ENCODE results near the gene ACSL6. TPM values are rescaled to one million over a fixed set of nuclear protein-coding genes. Genes with fewer than 3 reads are reported as not detected.

Gene ACSL6
- total RNA-seq, 4 donors from 2014 or later: 0.18 to 1.3 TPM; not detected in 2

DNA sequence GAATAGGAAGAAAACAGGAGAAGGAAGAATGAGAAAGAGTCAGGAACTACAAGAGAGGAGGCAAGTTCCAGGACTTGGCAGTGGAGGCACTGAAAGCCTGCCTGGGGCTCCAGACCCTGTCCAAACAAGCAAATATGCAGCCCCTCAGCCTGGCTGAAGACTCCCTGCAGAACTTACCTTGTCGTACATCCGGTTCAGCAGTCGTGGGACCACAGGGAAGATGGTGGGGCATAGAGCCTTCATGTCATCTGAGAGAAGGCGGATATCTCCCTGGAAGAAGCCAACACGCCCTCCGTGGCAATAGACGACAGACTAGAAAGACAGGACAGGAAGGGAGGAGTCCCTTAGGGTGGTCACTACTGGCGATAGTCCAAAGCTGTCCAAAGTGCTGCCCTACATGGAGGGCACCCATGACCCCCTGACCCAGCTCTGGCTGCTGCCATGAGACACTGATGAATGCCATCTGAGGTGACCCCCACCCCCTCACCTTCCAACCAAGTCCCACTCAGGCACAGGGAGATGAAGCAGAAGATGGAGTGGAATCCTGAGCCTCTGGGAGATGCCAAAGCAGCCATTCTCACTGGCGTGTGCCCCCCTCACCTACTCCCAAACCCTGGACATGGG, 38.3 kb downstream of the ACSL6 start:
- DNase-seq: no peak
- TF ChIP-seq, protein P1, sequence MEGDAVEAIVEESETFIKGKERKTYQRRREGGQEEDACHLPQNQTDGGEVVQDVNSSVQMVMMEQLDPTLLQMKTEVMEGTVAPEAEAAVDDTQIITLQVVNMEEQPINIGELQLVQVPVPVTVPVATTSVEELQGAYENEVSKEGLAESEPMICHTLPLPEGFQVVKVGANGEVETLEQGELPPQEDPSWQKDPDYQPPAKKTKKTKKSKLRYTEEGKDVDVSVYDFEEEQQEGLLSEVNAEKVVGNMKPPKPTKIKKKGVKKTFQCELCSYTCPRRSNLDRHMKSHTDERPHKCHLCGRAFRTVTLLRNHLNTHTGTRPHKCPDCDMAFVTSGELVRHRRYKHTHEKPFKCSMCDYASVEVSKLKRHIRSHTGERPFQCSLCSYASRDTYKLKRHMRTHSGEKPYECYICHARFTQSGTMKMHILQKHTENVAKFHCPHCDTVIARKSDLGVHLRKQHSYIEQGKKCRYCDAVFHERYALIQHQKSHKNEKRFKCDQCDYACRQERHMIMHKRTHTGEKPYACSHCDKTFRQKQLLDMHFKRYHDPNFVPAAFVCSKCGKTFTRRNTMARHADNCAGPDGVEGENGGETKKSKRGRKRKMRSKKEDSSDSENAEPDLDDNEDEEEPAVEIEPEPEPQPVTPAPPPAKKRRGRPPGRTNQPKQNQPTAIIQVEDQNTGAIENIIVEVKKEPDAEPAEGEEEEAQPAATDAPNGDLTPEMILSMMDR (IDR thresholded peaks at IDR 0.05): no peak
- TF ChIP-seq POLR2A (IDR thresholded peaks at IDR 0.05): no peak
- Histone ChIP-seq H3K36me3 (no peaks in the 10 kb centered on the region), H3K4me3 (no peak overlapping the region), H3K4me1 (no peaks in the 10 kb centered on the region), H3K27me3 (no peaks in the 10 kb centered on the region), H3K9me3 (no peaks in the 10 kb centered on the region), H3K27ac (no peak overlapping the region)
- intact Hi-C loops (cut with DNase I; ENCODE audit: low total_unique reads): no loop called here

DNA sequence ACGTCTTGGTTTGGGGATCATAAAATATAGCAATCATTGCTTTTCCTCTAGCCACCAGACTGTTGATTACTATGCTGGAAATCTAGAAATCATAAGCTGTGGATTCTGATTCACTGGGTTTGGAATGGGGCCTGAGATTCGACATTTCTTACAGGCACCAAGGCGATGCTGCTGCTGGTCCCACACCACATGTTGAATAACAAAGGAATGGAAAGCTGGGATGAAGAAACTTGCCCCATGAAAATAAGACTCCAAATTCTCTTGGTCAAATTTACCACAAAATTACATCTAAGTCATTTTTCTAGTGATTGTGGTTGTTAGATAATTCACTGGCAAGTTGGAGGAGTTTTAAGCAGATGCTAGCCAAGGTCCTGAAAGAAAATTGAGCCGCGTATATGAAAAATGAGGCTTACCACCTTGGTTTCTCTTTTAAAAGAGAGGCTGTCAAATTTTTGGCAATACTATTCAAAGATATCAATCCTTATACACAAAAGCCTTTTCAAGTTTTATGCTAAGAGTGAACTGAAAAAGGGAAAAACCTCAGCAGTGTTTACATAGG, 43.0 kb downstream of the ACSL6 start:
- H3K4me1 ChIP-seq: no peaks in the 10 kb centered on the region
- no peak overlapping the region for H3K27ac ChIP-seq
- no peaks in the 10 kb centered on the region for H3K36me3 ChIP-seq
- no peak overlapping the region for H3K4me3 ChIP-seq
- intact Hi-C loops (cut with DNase I; ENCODE audit: low total_unique reads): no loop called here
- DNase-seq: no peak
- H3K9me3 ChIP-seq: no peaks in the 10 kb centered on the region
- TF ChIP-seq, protein P1 (IDR thresholded peaks at IDR 0.05): no peak
- TF ChIP-seq POLR2A (IDR thresholded peaks at IDR 0.05): no peak
- H3K27me3 ChIP-seq: no peaks in the 10 kb centered on the region

DNA sequence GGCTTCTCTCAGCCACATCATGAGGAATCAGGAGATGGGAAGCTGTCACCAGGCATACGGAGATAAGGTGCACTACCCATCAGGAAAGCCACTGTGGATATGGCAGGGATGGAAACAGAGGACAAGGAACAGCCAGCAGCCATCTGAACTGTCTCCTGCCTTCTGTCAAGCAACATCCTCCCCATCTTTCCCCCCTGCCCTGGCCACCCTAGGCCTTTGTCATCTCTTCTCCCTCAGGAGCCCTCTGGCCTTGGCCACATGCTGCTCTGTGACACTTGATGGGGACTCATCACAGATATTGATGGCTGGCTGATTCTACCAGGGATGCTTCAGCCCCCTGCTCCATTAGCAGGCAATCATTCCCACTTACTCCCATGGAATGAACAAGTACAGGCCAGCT, 44.9 kb downstream of the ACSL6 start:
- Histone ChIP-seq H3K9me3 (no peaks in the 10 kb centered on the region), H3K27me3 (no peaks in the 10 kb centered on the region), H3K27ac (no peak overlapping the region), H3K4me1 (no peaks in the 10 kb centered on the region), H3K4me3 (no peak overlapping the region), H3K36me3 (no peaks in the 10 kb centered on the region)
- no peak for DNase-seq
- intact Hi-C loops (cut with DNase I; ENCODE audit: low total_unique reads): no loop called here
- no peak for TF ChIP-seq POLR2A (IDR thresholded peaks at IDR 0.05)
- TF ChIP-seq, protein P1 (IDR thresholded peaks at IDR 0.05): no peak

DNA sequence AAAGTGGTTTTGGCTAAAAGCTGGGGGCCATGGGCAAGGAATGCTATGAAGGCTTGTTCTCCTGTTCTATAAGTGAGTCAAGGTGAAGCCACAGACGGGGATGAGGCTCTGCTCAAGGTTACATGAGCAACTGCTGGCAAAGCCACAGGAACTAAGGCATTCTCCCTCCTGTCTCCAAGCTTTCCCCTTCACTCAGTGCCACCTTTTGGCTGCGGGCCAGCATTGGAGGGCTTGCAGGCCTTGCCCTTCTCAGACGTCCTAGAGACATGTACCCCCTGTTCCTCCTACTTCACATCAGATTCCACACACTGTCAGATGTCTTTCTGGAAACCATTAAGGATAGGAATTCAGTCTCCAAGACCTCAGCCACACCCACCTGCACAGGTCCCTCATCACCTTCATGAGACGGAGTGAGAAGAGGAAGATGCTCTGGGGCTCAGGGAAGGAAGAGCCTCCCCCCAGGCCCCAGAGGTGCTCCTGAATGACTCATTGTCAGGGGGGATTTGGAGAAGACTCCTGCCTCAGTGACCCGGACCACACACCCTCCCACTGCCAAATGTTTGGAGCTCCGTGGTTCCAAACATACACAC, 45.5 kb downstream of the ACSL6 start:
- TF ChIP-seq POLR2A (IDR thresholded peaks at IDR 0.05): no peak
- TF ChIP-seq, protein P1 (IDR thresholded peaks at IDR 0.05): no peak
- Histone ChIP-seq H3K36me3 (no peaks in the 10 kb centered on the region), H3K4me3 (no peak overlapping the region), H3K4me1 (no peaks in the 10 kb centered on the region), H3K27me3 (no peaks in the 10 kb centered on the region), H3K9me3 (no peaks in the 10 kb centered on the region), H3K27ac (no peak overlapping the region)
- DNase-seq: no peak
- intact Hi-C loops (cut with DNase I; ENCODE audit: low total_unique reads): no loop called here

DNA sequence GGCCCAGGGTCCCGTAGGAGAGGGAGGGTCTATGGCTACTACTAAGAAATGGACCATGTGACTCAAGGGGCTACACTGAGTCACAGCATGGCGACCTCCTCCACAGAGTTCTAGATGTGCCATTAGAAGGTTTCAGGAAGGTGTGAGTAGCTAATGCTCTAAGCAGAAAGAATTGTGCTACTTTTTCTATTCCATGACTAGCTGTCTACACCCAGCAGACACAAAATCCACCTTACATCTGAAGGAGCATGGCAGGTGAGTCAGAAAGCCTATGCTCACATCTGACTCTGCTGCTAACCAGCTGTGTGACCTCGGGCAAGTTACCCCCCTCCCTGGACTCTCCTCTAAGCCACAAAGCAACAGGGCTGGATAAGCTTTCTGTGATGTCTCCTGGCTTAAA, 51.6 kb downstream of the ACSL6 start:
- Histone ChIP-seq H3K27me3 (no peaks in the 10 kb centered on the region), H3K4me3 (no peak overlapping the region), H3K36me3 (no peaks in the 10 kb centered on the region), H3K27ac (no peak overlapping the region), H3K9me3 (no peaks in the 10 kb centered on the region), H3K4me1 (no peaks in the 10 kb centered on the region)
- DNase-seq: no peak
- intact Hi-C loops (cut with DNase I; ENCODE audit: low total_unique reads): no loop called here
- no peak for TF ChIP-seq POLR2A (IDR thresholded peaks at IDR 0.05)
- TF ChIP-seq, protein P1 (IDR thresholded peaks at IDR 0.05): no peak

All from uterus (tissue), 4 donors.